WTC11 (cell line): ENCODE measurements around the gene SRPRB. TPM values are rescaled to one million over a fixed set of nuclear protein-coding genes. Genes with fewer than 3 reads are reported as not detected.

ENCODE experiments used
- ATAC-seq: fragments of 200-7000 bp; cut with Tn5 transposase; 2 replicates; pipeline ENCODE4 v1.10.0; 2021; ENCODE audit warnings: mild to moderate bottlenecking, moderate library complexity
- CTCF ChIA-PET: fragments of 300-600 bp; sonication (Branson Sonifier 250); formaldehyde crosslinking; loops from one replicate; lab custom pipeline; 2021; ENCODE audit warnings: antibody characterized with exemption; lab: Charles Lee
- POLR2A ChIA-PET: fragments of 350-600 bp; sonication (Branson Sonifier 250); formaldehyde crosslinking; loops from one replicate; lab custom pipeline; 2021; ENCODE audit warnings: antibody characterized with exemption; lab: Charles Lee
- DNase-seq: peaks from one replicate; pipeline ENCODE4 v3.0.0; 2021; ENCODE audit warnings: low spot score
- H3K27ac Mint-ChIP-seq: 2 replicates; pipeline ENCODE4 v1.8.0; 2021; ENCODE audit warnings: mixed read lengths
- H3K27me3 Mint-ChIP-seq: 2 replicates; pipeline ENCODE4 v1.8.0; 2021; ENCODE audit warnings: low read depth, mild to moderate bottlenecking, moderate library complexity, mixed read lengths
- H3K36me3 Mint-ChIP-seq: 2 replicates; pipeline ENCODE4 v1.8.0; 2021; ENCODE audit warnings: mixed read lengths
- H3K4me1 Mint-ChIP-seq: 2 replicates; pipeline ENCODE4 v1.8.0; 2022; ENCODE audit warnings: mixed read lengths
- H3K4me3 Mint-ChIP-seq: 2 replicates; pipeline ENCODE4 v1.8.0; 2021; ENCODE audit warnings: mild to moderate bottlenecking, moderate library complexity, mixed read lengths
- H3K9me3 Mint-ChIP-seq: 2 replicates; pipeline ENCODE4 v1.8.0; 2021; ENCODE audit warnings: mixed read lengths
- ATF3 ChIP-seq: sonication (generic); formaldehyde crosslinking; conservative IDR thresholded peaks from 2 replicates; pipeline ENCODE4 v1.8.1; 2022; ENCODE audit warnings: mild to moderate bottlenecking, missing genetic modification reagents
- E2F4 ChIP-seq: sonication (generic); formaldehyde crosslinking; IDR thresholded peaks from 2 replicates; pipeline ENCODE4 v1.8.1; 2022; ENCODE audit warnings: low read depth, mild to moderate bottlenecking, moderate library complexity, missing genetic modification reagents, borderline replicate concordance
- ELF4 ChIP-seq: sonication (generic); formaldehyde crosslinking; IDR thresholded peaks from 2 replicates; pipeline ENCODE4 v1.8.1; 2022; ENCODE audit warnings: low read depth, mild to moderate bottlenecking, moderate library complexity, missing genetic modification reagents
- FOXK1 ChIP-seq: sonication (generic); formaldehyde crosslinking; IDR thresholded peaks from 2 replicates; pipeline ENCODE4 v1.8.0; 2022; ENCODE audit warnings: mild to moderate bottlenecking, moderate library complexity, missing genetic modification reagents
- FOXP1 ChIP-seq: sonication (generic); formaldehyde crosslinking; IDR thresholded peaks from 2 replicates; pipeline ENCODE4 v1.8.0; 2022; ENCODE audit warnings: missing genetic modification reagents, mild to moderate bottlenecking, moderate library complexity, borderline replicate concordance
- GRHL2 ChIP-seq: fragments of 250-450 bp; sonication (Bioruptor Pico); IDR thresholded peaks from 2 replicates; pipeline ENCODE4 v1.8.0; 2022; ENCODE audit warnings: mild to moderate bottlenecking, moderate library complexity; ENCODE audit not compliant: insufficient replicate concordance, severe bottlenecking
- HMGA2 ChIP-seq: fragments of 250-450 bp; sonication (Bioruptor Pico); IDR thresholded peaks from 2 replicates; pipeline ENCODE4 v1.4.0; 2021; ENCODE audit warnings: mild to moderate bottlenecking, moderate library complexity
- IRF2 ChIP-seq: sonication (generic); formaldehyde crosslinking; IDR thresholded peaks from 2 replicates; pipeline ENCODE4 v1.8.0; 2022; ENCODE audit warnings: low read depth, missing genetic modification reagents, borderline replicate concordance
- JAZF1 ChIP-seq: fragments of 250-450 bp; sonication (Bioruptor Pico); IDR thresholded peaks from 2 replicates; pipeline ENCODE4 v1.9.0; 2021; ENCODE audit warnings: moderate library complexity, mild to moderate bottlenecking, inconsistent platforms
- KAT7 ChIP-seq: sonication (generic); formaldehyde crosslinking; IDR thresholded peaks from 2 replicates; pipeline ENCODE4 v1.8.1; 2023; ENCODE audit warnings: missing genetic modification reagents, mild to moderate bottlenecking, borderline replicate concordance
- MYBL2 ChIP-seq: sonication (generic); formaldehyde crosslinking; IDR thresholded peaks from 2 replicates; pipeline ENCODE4 v1.8.1; 2023; ENCODE audit warnings: mild to moderate bottlenecking, moderate library complexity, missing genetic modification reagents
- NFE2L1 ChIP-seq: sonication (generic); formaldehyde crosslinking; IDR thresholded peaks from 2 replicates; pipeline ENCODE4 v1.8.1; 2023; ENCODE audit warnings: missing genetic modification reagents
- NFYB ChIP-seq: sonication (generic); formaldehyde crosslinking; conservative IDR thresholded peaks from 2 replicates; pipeline ENCODE4 v1.8.0; 2022; ENCODE audit warnings: low read depth, missing genetic modification reagents
- NR2C2 ChIP-seq: sonication (generic); formaldehyde crosslinking; IDR thresholded peaks from 2 replicates; pipeline ENCODE4 v1.8.0; 2022; ENCODE audit warnings: mild to moderate bottlenecking, missing genetic modification reagents
- PREB ChIP-seq: sonication (generic); formaldehyde crosslinking; IDR thresholded peaks from 2 replicates; pipeline ENCODE4 v1.8.1; 2022; ENCODE audit warnings: mild to moderate bottlenecking, missing genetic modification reagents, moderate library complexity, borderline replicate concordance
- ZNF263 ChIP-seq: sonication (generic); formaldehyde crosslinking; IDR thresholded peaks from 2 replicates; pipeline ENCODE4 v1.8.1; 2022; ENCODE audit warnings: low read depth, mild to moderate bottlenecking, moderate library complexity, missing genetic modification reagents
- total RNA-seq: library from RNA; stranded (reverse); gene quantifications from 3 replicates; pipeline ENCODE4 v1.2.3, GENCODE V29; 2021
- TF ChIP-seq, protein P1 (sequence below): fragments of 250-450 bp; sonication (Bioruptor Pico); IDR thresholded peaks from 2 replicates; pipeline ENCODE4 v1.9.0; 2021; ENCODE audit warnings: moderate library complexity, mild to moderate bottlenecking, inconsistent platforms, borderline replicate concordance
- TF ChIP-seq, protein P2 (sequence below): fragments of 250-450 bp; sonication (Bioruptor Pico); IDR thresholded peaks from 2 replicates; pipeline ENCODE4 v1.9.0; 2021; ENCODE audit warnings: mild to moderate bottlenecking, borderline replicate concordance
- TF ChIP-seq, protein P3 (sequence below): sonication (generic); formaldehyde crosslinking; IDR thresholded peaks from 2 replicates; pipeline ENCODE4 v1.8.1; 2022; ENCODE audit warnings: mild to moderate bottlenecking, moderate library complexity, missing genetic modification reagents

The SRPRB gene
- total RNA-seq, 1 experiment from 2014 or later: 40.9 TPM

GRCh38 chr3:133854264-133855001 is 48.8 kb downstream of the SRPRB start:
- no peaks in the 10 kb centered on the region for H3K36me3 Mint-ChIP-seq
- no peak overlapping the region for H3K4me3 Mint-ChIP-seq
- H3K9me3 Mint-ChIP-seq: no peaks in the 10 kb centered on the region
- peaks cover 24% of the 10 kb centered on the region for H3K4me1 Mint-ChIP-seq
- ChIA-PET CTCF (interaction anchor here (1.3 to 2.0 kb wide), 2 partner anchors 21 to 88 kb away, joined by 3 to 5 read pairs; no protein-coding TSS in a partner anchor), POLR2A (no interaction called here)
- no peaks in the 10 kb centered on the region for H3K27me3 Mint-ChIP-seq
- ATAC-seq (no peak), DNase-seq (no peak)
- TF ChIP-seq NFYB (no peak), FOXP1 (CRISPR knock-in tag) (no peak), KAT7 (CRISPR knock-in tag) (no peak), ZNF263 (CRISPR knock-in tag) (no peak), ELF4 (CRISPR knock-in tag) (no peak), GRHL2 (no peak), FOXK1 (CRISPR knock-in tag) (no peak), PREB (CRISPR knock-in tag) (no peak), E2F4 (CRISPR knock-in tag) (no peak), ATF3 (CRISPR knock-in tag) (no peak), MYBL2 (CRISPR knock-in tag) (no peak)
- TF ChIP-seq, protein P1, sequence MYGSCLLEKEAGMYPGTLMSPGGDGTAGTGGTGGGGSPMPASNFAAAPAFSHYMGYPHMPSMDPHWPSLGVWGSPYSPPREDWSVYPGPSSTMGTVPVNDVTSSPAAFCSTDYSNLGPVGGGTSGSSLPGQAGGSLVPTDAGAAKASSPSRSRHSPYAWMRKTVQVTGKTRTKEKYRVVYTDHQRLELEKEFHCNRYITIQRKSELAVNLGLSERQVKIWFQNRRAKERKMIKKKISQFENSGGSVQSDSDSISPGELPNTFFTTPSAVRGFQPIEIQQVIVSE (CRISPR knock-in tag): no peak
- TF ChIP-seq, protein P2, sequence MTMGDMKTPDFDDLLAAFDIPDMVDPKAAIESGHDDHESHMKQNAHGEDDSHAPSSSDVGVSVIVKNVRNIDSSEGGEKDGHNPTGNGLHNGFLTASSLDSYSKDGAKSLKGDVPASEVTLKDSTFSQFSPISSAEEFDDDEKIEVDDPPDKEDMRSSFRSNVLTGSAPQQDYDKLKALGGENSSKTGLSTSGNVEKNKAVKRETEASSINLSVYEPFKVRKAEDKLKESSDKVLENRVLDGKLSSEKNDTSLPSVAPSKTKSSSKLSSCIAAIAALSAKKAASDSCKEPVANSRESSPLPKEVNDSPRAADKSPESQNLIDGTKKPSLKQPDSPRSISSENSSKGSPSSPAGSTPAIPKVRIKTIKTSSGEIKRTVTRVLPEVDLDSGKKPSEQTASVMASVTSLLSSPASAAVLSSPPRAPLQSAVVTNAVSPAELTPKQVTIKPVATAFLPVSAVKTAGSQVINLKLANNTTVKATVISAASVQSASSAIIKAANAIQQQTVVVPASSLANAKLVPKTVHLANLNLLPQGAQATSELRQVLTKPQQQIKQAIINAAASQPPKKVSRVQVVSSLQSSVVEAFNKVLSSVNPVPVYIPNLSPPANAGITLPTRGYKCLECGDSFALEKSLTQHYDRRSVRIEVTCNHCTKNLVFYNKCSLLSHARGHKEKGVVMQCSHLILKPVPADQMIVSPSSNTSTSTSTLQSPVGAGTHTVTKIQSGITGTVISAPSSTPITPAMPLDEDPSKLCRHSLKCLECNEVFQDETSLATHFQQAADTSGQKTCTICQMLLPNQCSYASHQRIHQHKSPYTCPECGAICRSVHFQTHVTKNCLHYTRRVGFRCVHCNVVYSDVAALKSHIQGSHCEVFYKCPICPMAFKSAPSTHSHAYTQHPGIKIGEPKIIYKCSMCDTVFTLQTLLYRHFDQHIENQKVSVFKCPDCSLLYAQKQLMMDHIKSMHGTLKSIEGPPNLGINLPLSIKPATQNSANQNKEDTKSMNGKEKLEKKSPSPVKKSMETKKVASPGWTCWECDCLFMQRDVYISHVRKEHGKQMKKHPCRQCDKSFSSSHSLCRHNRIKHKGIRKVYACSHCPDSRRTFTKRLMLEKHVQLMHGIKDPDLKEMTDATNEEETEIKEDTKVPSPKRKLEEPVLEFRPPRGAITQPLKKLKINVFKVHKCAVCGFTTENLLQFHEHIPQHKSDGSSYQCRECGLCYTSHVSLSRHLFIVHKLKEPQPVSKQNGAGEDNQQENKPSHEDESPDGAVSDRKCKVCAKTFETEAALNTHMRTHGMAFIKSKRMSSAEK (CRISPR knock-in tag): no peak
- no peak overlapping the region; the same call in 1 of the 2 replicates for H3K27ac Mint-ChIP-seq

DNA sequence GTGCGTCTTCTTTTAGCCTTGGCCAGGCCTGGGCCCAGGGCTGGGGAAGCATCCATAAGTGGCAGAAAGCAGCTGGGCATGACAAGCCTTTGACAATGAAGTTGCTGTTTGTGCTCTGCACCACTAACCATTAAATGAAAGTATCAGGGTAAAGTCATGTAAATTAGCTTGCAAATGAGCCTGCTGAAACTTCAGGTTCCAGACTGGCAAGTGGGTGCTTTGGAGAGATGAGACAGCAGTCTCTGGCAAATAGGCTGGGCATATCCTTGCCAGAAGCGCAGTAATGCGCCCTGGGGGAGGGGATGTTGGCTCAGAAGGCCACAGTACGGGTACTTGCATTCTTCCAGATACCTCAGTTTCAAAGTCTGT is 49.4 kb downstream of the SRPRB start:
- ChIA-PET POLR2A (no interaction called here), CTCF (interaction anchor here (1.3 to 2.0 kb wide), 2 partner anchors 22 to 87 kb away, joined by 3 to 5 read pairs; no protein-coding TSS in a partner anchor)
- no peaks in the 10 kb centered on the region for H3K27me3 Mint-ChIP-seq
- H3K27ac Mint-ChIP-seq: no peak overlapping the region
- ATAC-seq (peak; percentile 59), DNase-seq (no peak)
- H3K4me3 Mint-ChIP-seq: no peak overlapping the region
- H3K36me3 Mint-ChIP-seq: no peaks in the 10 kb centered on the region
- no peaks in the 10 kb centered on the region for H3K9me3 Mint-ChIP-seq
- H3K4me1 Mint-ChIP-seq: peaks cover 24% of the 10 kb centered on the region
- TF ChIP-seq E2F4 (CRISPR knock-in tag) (no peak), IRF2 (CRISPR knock-in tag) (no peak), NFE2L1 (CRISPR knock-in tag) (no peak), JAZF1 (no peak), NR2C2 (CRISPR knock-in tag) (no peak), HMGA2 (CRISPR knock-in tag) (no peak)
- TF ChIP-seq, protein P3, sequence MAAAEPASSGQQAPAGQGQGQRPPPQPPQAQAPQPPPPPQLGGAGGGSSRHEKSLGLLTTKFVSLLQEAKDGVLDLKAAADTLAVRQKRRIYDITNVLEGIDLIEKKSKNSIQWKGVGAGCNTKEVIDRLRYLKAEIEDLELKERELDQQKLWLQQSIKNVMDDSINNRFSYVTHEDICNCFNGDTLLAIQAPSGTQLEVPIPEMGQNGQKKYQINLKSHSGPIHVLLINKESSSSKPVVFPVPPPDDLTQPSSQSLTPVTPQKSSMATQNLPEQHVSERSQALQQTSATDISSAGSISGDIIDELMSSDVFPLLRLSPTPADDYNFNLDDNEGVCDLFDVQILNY (CRISPR knock-in tag): no peak
- TF ChIP-seq, protein P2 (CRISPR knock-in tag): no peak
